ENCODE results near the gene SULF2. TPM values are rescaled to one million over a fixed set of nuclear protein-coding genes. Genes with fewer than 3 reads are reported as not detected.

SULF2 gene
- total and polyA plus RNA-seq, 2 of the 13 experiments (the other 11 are each of a cell fraction or from before 2014, with no cell fraction given): 7.2 to 50.9 TPM

DNA sequence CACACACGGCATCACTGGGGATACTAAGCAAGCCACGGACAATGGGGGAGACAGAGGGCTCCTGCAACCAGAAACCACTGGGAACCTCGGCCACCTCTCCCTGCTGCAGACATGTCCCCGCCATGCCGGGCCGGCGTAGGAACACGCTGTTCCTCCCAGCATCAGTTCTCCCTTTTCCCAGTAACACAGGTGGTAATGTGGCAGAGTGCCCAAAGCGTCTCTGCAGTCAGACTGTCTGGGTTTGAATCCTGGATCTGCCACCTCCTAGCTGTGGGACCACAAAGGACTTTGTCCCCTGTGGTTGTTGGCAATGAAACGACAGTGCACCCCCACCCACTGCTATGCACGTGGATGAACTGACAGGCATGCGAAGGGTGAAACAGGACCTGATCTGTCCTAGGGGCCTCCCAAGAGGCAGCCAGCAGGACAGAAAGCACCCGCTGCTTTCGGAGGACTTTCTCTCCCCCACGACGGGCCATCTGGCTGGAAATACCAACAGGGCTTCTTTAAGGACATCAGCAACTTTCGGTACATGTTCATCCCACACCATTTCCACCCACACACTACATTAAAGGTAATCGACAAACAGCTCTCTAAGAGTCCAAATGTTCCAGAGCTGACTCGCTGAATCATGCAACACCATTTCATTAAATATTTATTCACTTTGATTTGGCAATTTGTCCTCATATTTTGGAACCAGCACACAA, 74.1 kb downstream of the SULF2 start (continued):
- TF ChIP-seq, protein P1, sequence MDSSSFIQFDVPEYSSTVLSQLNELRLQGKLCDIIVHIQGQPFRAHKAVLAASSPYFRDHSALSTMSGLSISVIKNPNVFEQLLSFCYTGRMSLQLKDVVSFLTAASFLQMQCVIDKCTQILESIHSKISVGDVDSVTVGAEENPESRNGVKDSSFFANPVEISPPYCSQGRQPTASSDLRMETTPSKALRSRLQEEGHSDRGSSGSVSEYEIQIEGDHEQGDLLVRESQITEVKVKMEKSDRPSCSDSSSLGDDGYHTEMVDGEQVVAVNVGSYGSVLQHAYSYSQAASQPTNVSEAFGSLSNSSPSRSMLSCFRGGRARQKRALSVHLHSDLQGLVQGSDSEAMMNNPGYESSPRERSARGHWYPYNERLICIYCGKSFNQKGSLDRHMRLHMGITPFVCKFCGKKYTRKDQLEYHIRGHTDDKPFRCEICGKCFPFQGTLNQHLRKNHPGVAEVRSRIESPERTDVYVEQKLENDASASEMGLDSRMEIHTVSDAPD (CRISPR knock-in tag; IDR thresholded peaks at IDR 0.05): peak; percentile 96
- TF ChIP-seq, protein P2, sequence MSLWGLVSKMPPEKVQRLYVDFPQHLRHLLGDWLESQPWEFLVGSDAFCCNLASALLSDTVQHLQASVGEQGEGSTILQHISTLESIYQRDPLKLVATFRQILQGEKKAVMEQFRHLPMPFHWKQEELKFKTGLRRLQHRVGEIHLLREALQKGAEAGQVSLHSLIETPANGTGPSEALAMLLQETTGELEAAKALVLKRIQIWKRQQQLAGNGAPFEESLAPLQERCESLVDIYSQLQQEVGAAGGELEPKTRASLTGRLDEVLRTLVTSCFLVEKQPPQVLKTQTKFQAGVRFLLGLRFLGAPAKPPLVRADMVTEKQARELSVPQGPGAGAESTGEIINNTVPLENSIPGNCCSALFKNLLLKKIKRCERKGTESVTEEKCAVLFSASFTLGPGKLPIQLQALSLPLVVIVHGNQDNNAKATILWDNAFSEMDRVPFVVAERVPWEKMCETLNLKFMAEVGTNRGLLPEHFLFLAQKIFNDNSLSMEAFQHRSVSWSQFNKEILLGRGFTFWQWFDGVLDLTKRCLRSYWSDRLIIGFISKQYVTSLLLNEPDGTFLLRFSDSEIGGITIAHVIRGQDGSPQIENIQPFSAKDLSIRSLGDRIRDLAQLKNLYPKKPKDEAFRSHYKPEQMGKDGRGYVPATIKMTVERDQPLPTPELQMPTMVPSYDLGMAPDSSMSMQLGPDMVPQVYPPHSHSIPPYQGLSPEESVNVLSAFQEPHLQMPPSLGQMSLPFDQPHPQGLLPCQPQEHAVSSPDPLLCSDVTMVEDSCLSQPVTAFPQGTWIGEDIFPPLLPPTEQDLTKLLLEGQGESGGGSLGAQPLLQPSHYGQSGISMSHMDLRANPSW (CRISPR knock-in tag; IDR thresholded peaks at IDR 0.05; ENCODE audit: borderline replicate concordance): no peak
- TF ChIP-seq, protein P3, sequence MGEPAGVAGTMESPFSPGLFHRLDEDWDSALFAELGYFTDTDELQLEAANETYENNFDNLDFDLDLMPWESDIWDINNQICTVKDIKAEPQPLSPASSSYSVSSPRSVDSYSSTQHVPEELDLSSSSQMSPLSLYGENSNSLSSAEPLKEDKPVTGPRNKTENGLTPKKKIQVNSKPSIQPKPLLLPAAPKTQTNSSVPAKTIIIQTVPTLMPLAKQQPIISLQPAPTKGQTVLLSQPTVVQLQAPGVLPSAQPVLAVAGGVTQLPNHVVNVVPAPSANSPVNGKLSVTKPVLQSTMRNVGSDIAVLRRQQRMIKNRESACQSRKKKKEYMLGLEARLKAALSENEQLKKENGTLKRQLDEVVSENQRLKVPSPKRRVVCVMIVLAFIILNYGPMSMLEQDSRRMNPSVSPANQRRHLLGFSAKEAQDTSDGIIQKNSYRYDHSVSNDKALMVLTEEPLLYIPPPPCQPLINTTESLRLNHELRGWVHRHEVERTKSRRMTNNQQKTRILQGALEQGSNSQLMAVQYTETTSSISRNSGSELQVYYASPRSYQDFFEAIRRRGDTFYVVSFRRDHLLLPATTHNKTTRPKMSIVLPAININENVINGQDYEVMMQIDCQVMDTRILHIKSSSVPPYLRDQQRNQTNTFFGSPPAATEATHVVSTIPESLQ (CRISPR knock-in tag; conservative IDR thresholded peaks at IDR 0.05): 0 out of 2 replicates have a peak, but pooled peaks have one; percentile 27
- TF ChIP-seq ZNF670 (CRISPR knock-in tag; IDR thresholded peaks at IDR 0.05; ENCODE audit: borderline replicate concordance) (no peak), HOXA5 (CRISPR knock-in tag; IDR thresholded peaks at IDR 0.05) (no peak), ETV5 (CRISPR knock-in tag; IDR thresholded peaks at IDR 0.05; ENCODE audit: borderline replicate concordance) (peak; percentile 53), CAMTA2 (CRISPR knock-in tag; IDR thresholded peaks at IDR 0.05; ENCODE audit: borderline replicate concordance) (peak; percentile 32; the same call in 1 of the 2 replicates), MLLT10 (CRISPR knock-in tag; IDR thresholded peaks at IDR 0.05) (no peak)
- TF ChIP-seq, protein P4, sequence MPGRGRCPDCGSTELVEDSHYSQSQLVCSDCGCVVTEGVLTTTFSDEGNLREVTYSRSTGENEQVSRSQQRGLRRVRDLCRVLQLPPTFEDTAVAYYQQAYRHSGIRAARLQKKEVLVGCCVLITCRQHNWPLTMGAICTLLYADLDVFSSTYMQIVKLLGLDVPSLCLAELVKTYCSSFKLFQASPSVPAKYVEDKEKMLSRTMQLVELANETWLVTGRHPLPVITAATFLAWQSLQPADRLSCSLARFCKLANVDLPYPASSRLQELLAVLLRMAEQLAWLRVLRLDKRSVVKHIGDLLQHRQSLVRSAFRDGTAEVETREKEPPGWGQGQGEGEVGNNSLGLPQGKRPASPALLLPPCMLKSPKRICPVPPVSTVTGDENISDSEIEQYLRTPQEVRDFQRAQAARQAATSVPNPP (CRISPR knock-in tag; IDR thresholded peaks at IDR 0.05): peak; percentile 60; the same call in 1 of the 2 replicates
- TF ChIP-seq, protein P5, sequence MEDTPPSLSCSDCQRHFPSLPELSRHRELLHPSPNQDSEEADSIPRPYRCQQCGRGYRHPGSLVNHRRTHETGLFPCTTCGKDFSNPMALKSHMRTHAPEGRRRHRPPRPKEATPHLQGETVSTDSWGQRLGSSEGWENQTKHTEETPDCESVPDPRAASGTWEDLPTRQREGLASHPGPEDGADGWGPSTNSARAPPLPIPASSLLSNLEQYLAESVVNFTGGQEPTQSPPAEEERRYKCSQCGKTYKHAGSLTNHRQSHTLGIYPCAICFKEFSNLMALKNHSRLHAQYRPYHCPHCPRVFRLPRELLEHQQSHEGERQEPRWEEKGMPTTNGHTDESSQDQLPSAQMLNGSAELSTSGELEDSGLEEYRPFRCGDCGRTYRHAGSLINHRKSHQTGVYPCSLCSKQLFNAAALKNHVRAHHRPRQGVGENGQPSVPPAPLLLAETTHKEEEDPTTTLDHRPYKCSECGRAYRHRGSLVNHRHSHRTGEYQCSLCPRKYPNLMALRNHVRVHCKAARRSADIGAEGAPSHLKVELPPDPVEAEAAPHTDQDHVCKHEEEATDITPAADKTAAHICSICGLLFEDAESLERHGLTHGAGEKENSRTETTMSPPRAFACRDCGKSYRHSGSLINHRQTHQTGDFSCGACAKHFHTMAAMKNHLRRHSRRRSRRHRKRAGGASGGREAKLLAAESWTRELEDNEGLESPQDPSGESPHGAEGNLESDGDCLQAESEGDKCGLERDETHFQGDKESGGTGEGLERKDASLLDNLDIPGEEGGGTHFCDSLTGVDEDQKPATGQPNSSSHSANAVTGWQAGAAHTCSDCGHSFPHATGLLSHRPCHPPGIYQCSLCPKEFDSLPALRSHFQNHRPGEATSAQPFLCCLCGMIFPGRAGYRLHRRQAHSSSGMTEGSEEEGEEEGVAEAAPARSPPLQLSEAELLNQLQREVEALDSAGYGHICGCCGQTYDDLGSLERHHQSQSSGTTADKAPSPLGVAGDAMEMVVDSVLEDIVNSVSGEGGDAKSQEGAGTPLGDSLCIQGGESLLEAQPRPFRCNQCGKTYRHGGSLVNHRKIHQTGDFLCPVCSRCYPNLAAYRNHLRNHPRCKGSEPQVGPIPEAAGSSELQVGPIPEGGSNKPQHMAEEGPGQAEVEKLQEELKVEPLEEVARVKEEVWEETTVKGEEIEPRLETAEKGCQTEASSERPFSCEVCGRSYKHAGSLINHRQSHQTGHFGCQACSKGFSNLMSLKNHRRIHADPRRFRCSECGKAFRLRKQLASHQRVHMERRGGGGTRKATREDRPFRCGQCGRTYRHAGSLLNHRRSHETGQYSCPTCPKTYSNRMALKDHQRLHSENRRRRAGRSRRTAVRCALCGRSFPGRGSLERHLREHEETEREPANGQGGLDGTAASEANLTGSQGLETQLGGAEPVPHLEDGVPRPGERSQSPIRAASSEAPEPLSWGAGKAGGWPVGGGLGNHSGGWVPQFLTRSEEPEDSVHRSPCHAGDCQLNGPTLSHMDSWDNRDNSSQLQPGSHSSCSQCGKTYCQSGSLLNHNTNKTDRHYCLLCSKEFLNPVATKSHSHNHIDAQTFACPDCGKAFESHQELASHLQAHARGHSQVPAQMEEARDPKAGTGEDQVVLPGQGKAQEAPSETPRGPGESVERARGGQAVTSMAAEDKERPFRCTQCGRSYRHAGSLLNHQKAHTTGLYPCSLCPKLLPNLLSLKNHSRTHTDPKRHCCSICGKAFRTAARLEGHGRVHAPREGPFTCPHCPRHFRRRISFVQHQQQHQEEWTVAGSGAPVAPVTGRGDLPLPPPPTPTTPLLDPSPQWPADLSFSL (CRISPR knock-in tag; IDR thresholded peaks at IDR 0.05): peak; percentile 76; the same call in 1 of the 2 replicates

Data from HepG2 (cell line).